HG03066 (cell line): ENCODE results near the gene MYMK.

Experiments
- ATAC-seq: cut with Tn5 transposase; IDR thresholded peaks from one replicate; pipeline ENCODE4 v1.9.1; 2021; ENCODE audit warnings: low read depth; ENCODE audit not compliant: unreplicated experiment

MYMK gene

DNA sequence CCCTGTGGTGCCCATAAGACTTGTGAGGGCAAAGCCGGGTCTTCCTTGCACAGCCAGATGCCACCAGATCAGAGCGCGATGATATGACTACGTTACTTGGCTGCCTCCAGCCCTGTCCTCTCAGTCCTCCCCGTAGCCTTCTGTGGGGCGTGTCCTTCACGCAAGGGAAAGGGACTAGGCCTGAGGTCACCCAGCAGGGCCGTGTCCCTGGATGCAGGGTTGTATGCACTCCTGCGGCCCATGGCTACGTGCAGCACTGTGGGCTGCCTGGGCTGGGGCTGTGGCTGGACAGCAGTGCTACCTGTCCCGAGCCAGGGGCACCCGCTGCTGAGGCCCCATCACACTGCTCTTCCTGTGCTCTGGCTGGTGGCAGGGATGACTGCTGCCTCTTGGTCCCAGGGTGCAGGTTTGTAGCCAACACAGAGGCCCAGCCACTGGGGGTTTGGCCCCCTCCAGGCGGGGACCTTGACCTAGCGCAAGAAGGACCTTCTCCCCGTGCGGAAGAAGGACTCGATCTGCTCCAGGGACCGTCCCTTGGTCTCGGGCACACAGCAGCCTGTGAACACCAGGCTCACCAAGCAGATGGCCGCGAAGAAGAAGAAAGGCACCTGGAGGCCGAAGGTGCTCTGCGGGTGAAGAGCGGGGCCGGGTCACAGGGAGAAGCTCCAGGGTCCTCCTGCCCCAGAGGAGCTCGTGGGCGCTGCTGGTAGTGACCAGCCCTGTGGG, 53.0 kb downstream of the MYMK start:
- no peak for ATAC-seq

- no peak for ATAC-seq
These were observed 53.8 kb downstream of the MYMK start for GRCh38 chr9:133470988-133471387.

DNA sequence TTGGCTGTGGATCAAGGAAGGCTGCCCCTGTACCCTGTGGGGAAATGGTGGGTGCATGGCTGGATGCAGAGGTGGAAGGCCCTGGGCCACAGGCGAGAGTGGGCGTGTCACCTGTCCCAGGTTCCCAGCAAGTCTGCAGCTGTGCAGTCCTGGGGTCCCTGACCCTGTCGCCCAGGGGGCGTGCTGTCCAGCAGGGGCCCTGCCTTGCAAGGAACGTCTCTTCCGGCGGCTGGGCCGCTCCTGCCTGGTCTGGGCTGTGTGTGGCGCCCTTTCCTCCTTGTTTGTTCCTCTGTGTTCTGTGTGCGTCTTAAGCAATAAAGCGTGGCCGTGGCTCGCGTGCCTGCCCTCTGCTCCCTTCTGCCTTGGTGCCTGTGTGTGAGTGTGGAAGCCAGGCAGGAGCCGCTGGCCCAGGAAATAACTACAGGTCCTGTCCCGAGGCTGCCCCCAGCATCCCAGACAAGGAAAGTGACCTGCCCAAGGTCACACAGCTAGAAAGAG, 54.3 kb downstream of the MYMK start:
- ATAC-seq: no peak

DNA sequence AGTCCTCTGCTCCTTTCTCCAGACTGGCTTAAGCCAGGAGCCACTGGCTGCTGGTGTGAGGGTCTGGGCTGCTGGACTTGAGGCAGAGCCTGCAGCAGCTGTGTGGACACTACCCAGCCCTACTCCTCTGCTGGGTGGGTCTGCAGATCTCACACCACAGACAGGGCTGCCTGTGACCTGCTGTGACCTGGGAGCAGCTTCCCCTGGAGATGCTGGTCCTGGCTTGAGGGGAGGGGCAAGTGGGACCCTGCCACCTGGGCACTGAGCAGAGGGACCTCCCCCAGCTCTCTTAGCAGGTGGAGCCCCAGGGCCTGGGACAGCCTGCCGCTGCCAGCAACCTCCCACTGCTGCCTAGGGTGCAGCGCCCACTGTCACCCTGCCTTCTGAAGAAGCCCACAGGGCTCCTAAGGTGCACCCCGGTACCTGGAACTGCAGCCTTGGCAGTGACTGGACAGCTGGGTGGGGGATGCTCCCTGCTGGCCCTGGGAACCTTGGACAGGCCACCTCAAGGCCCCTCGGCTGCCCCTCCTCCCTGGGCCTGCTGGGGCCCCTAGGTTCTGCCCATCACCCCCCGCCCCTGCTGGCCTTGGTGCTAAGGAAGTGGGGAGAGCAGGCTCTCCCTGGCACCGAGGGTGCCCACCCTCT, 55.9 kb downstream of the MYMK start:
- no peak for ATAC-seq

GRCh38 chr9:133468374-133468773, 56.4 kb downstream of the MYMK start:
- no peak for ATAC-seq

DNA sequence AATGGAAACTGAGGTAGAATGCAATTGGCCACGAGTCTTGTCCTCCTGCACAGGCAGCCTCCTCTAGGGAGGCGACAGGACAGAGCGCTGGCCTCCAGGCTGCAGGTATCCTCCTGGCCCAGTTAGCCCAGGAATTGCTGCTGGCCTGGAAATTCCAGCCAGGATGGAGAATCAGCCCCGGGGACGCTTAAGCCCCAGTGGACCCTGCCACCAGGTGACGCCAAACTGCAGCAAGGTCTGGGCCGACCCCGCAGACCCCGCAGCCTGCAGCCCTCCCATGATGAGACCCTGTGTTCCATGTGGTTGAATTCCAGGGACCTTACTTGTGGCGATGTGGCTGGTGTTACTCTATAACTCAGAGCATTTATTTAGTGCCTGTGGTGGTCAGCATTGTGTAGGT, 57.7 kb downstream of the MYMK start:
- ATAC-seq: no peak

DNA sequence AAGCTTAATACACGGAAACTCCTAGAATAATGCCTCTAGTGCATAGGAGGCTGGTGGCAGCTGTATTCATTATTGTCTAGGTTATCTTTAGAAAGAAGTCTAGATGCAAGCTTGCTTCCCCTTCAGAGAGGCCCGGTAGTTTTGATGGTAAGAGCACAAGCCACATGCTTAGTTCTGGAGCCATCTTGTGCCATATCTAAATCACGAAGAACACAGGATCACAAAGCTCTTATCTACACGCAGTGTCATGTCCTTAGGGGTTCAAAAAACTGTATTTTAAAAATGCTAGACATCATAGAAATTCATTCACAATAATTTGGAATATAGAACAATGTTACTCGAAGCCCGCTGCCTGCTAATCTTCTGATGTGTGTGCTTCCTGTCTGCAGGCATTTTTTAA, 58.8 kb downstream of the MYMK start:
- ATAC-seq: no peak

GRCh38 chr9:133464638-133465037, 60.1 kb downstream of the MYMK start:
- ATAC-seq: no peak
